NCI-H82 treated with DMSO at 0.1 percent for 48 hours (cell line): ENCODE measurements around the gene PRELID1.
A peak's percentile ranks its signal among the peaks of the same experiment; 100 is the strongest.

Experiments used
- DNase-seq: peaks from one replicate; lab custom pipeline; 2025; ENCODE audit not compliant: unreplicated experiment; lab: John Stamatoyannopoulos, UW

Gene PRELID1

DNA sequence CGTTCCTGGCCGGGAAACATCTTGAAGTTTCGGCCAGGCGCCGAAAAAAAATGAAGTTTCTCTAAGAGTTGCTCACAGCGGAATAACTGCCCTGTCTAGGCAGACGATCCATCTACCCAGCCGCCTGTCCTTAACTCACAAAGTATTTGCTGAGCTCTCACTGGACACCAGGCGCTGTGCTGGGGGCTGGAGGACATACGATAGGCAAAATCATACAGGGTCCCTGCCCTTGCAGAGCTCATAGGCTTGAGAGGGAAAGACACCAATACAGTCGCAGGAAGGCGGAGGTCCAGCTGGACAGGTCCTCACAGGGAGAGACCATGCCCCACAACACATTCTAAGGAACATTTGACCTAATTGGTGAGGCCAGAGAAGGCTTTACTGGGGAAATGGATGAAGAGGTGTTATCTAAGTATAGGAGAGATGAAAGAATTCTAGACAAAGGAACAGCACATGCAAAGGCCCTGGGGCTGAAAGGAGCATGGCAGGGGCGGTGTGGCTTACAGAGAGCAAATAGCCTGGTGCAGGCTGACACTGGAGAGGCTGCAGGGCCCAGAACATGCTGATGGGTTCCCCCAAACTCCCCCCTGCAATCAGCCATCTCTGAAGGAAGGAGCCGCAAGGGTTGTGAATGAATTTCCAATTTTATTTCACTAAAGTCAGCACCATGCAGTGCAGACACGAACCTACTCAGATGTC, 10.1 kb downstream of the PRELID1 start:
- DNase-seq, result no peak

DNA sequence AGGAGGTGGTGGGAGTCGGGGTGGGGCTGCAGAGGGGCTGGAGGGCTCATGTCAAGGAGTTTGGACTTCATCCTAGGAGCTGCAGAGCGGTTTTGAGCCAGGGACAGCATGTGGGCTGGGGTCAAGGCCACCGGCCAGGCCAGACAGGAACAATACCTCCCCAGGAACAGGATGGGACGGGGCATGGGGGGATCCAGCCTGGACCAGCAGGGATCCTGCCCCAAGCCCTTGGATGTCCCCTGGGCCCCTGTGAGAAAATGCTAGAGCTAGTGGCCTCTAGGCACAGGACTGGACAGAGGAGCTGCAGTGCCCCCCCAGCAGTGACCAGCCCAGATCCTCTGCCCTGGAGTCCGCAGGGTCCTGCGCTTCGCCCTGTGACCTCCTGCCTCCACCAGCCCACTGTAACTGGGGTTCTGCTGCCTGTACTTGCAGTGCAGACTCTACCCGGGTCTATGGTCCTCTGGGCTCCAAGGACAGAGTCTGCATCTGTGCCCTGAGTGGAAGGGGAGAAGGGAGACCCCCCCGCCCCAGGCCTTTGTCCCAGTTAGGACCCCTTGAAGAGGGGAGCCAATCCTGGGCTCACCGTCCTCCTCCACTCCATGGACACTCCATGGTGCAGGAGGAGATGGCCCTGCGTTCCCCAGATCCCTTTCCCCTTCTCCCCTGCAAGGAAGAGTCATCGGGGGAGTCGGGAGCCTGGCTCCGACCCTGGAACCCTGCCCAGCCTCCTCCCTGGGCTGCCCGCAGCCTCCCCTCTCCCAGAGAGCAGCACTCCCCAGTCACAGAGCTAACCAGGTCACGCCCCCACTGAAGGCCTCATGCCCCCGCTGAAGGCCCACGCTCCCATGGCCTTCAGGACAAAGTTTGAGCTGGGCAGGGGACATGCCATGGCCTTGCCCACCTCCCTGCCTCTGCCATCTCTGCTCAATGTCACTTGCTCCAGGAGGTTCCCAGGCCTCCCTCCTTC, 11.1 kb downstream of the PRELID1 start:
- DNase-seq, result no peak

DNA sequence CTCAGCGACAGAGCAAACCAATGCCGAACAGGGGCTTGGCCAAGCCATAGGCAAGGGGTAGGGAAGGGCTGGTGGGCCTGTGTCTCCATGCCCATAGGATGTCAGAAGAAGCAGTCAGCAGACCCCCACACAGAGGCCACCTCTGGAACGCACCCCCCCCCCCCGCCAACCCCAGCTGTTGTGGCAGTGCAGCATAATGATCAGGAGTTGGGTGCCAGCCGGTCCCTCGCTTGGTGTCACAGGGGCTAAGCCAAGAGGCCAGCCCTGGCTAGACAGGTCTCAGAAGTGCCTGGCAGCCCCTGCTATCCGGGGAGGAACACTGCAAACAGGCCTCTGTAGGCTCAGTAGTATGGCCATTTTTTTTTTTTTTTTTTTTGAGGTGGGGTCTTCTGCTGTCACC, 11.8 kb downstream of the PRELID1 start:
- DNase-seq, result no peak

DNA sequence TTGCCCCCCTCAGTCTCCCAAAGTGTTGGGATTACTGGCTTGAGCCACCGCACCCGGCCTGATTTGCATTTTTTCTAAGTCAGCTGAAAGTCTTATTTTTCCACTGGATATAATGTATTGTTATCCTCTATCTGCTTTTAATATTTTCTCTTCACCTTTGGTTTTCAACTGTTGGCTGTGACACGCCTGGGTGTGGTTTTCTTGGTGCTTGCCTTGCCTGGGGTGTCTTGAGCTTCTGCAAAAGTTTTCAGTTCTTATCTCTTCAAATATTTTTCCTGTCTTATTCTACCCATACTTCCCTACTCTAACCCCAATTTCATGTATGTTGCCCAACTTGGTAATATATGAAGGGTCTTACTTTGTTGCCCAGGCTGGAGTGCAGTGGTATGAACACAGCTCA, 12.4 kb downstream of the PRELID1 start:
- DNase-seq, result no peak

DNA sequence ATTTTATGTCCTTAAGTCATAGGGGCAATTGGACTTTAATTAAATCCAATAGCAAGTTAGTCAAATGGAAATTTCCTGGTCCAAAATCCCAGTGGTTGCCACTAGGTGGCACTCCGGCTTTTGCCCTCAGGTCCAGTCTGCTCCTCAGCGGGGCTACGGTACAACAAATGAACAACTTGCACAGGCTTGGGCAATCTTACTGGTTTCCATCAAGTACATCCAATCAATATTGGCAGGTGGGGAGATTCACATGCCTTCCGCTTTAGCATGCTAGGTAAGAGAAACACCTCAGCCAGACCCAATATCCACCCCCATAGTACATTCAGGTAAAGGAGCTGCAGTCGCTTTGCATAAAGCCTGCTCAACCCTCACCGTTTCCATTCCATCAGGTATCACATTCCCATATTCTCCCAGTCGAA, 14.4 kb downstream of the PRELID1 start:
- peak; percentile 31 for DNase-seq

DNA sequence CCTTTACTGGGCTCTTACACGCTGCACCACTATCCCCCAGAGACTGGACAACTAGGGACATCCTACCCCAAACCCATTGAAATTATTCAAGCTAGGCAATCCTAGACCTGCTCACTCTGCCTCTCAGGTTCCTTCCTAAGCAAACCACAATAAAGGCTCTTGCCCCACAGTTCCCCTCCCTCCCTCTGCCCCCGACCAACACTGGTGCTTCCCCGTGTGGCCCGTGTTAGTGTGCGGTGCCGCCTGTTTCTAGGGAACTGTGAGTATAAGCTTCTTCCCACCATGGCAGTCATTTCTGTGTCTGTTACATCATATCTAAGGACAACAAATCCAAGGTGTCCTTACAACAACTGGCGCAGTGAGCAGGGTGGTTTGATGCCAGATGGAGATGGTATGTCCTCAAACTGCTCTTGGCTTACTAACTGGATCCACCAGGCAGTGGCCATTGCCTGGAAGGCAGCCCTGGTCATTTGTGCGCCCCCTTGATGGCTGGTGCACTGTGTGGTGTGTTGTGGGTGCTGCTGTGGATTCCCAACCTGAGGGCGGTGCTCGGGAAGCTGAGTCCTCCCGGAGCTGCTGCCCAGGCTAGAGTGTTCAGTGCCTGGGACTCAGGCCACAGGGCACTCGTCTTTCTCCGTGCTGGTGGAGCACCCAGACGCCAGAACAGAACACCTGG, 16.5 kb downstream of the PRELID1 start:
- no peak for DNase-seq

DNA sequence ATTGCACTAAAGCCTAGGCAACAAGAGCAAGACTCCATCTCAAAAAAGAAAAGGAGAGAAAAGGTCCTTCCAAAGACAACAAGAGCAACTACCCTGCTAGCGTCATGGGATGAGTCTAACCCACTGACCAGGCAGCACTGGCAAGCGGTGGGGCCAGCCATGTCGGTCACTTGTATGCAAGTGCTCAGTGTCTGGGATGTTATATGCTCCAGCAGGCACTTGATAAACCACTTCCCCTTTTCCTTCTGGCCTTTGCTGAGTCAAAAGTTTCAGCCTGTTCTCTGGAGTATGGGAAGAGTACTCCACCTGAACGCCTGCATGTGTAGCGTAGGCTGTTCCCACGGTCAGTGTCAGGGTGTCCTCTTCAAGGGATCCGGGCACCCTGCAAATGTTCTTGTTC, 17.3 kb downstream of the PRELID1 start:
- no peak for DNase-seq

DNA sequence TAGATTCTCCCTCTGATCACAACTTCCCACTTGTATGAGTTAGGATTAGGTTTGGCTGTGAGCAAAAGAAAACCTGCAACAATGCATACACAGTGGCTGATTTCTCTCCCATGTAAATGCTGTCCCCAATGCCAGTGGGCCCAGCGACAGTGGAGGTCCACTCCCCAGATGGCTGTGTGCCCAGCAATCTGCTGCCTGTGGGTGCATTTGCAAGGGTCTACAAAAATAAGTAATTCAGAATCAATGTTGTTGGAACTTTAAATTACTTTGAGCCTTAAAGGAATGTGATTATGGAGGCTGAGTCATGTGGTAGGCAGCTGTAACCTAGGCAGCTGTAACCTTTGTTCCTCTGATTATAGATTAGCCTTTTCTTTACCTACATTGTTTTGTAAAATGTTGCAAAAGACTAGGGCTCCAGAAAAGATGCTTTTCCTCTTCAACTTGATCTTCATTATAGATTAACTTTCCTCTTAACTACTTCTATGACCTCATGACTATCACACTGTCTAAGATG, 22.3 kb downstream of the PRELID1 start:
- no peak for DNase-seq

DNA sequence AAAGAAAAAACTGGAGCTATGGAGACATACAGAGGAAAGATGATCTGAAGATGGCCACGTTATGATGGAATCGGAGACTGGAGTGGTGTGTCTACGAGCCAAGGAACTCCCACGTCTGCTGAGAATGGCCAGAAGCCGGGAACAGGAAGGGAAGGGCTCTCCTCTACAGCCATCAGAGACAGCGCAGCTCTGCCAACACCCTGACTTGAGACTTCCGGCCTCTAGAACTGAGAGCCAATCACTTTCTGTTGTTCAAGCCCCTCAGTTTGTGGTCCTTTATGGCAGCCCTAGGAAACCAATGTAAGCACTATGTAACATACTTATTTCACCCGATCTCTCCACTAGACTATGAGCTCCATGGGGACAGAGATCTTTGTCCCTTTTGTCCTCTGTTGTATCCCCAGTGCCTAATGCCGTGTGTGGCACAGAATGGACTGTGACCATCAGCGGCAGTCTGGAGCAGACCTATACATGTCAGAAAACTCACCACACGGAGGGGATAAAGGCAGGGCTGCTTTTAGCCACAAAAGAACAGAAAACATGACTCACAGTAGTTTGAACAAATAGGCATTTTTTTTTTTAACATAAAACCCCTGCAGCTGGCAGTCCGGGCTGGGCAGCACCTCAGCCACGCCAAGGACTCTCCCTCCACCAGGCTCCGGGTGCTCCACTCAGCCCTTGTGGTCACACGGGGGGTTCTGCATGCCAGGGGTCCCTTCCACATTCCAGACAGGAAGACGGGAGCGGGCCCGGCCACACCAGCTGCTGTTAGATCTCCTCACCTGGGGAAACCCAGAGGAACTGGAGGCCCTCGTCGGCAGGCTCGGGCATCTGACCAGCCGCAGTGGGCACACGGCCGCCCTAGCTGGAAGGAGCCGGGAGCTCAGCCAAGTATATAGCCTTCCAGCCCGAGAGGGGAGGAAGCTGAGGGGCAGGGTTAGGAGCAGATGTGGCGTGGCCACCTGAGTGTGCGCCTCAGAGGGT, 24.2 kb downstream of the PRELID1 start:
- DNase-seq, result no peak

DNA sequence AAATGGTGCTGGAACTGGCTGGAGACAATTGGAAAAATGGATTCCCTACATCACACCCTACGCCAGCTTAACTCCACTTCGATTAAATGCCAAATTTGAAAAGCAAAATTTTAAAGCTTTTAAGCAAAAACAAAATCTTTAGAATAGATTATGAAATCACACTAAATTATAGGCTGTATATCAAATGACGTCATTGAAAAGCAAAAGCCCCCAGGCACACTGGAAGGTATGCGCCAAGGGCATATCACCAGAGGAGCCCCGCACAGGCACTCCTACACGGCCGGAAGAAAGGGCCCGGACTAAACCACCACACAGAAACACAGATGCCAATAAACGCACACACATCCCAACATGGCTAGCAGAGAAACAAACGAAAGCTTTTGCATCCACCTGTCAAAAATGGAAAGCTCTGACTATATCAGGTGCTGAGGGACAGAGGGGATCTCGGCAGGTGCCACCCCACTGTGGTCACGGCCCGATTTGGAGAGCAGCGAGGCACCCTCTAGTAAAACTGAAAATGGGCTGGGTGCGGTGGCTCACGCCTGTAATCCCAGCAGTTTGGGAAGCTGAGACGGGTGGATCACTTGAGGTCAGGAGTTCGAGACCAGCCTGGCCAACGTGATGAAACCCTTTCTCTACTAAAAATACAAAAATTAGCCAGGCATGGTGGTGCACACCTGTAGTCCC, 25.1 kb downstream of the PRELID1 start:
- DNase-seq, result no peak

DNA sequence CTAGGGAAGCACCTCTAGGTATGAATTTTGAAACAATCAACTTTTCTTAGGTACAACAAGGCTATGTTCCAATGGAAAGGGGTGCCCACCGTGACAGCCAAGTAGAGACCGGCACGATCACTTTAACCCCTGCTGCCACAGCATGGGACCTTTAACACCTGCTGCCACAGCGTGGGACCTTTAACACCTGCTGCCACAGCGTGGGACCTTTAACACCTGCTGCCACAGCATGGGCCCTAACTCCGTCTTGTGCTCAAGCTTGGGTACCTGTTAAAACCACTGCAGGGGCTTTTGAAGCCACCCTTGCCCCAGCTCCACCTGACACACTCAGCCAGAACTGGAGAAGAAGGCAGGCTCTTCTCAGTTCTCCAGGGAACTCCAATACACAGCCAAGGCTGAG, 26.3 kb downstream of the PRELID1 start:
- DNase-seq, result no peak

DNA sequence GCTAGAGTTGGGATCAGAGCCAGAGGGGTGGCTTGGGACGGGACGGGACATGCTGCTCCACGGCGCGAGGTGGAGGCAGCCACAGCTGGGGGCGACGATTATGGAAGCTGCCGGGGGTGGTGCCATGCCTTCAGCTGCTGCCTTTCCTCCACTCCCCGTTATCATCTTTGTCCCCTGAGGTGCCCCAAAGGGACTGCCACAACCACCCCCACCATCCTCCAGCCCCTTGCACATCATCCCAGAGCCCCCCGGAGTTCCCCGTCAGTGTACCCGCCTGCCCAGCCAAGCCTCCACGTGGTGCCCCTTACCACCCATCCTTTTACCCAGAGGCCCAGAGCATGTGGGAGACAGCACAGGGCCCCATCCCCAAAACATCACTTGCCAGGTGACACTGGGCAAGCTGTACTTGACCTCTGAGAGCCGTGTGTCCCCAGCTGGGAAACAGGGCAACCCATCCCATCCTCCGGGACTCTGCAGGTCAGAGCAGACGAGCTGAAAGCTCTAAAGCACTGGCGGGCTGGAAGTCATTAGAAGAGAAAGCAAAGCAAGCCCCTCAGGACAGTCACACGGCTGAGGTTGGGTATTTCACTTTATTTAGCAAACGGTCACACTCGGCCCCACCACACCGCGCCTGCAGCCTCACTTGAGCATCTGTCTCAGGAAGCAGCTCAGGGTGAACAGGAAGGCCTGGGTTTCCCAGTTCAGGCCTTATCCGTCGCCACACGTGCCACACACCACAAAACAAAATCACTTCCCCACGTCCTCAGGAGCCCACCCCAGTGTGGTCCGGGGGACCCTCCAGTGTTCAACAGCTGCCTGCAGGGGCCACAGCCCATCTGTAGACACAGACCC, 27.6 kb downstream of the PRELID1 start:
- no peak for DNase-seq

DNA sequence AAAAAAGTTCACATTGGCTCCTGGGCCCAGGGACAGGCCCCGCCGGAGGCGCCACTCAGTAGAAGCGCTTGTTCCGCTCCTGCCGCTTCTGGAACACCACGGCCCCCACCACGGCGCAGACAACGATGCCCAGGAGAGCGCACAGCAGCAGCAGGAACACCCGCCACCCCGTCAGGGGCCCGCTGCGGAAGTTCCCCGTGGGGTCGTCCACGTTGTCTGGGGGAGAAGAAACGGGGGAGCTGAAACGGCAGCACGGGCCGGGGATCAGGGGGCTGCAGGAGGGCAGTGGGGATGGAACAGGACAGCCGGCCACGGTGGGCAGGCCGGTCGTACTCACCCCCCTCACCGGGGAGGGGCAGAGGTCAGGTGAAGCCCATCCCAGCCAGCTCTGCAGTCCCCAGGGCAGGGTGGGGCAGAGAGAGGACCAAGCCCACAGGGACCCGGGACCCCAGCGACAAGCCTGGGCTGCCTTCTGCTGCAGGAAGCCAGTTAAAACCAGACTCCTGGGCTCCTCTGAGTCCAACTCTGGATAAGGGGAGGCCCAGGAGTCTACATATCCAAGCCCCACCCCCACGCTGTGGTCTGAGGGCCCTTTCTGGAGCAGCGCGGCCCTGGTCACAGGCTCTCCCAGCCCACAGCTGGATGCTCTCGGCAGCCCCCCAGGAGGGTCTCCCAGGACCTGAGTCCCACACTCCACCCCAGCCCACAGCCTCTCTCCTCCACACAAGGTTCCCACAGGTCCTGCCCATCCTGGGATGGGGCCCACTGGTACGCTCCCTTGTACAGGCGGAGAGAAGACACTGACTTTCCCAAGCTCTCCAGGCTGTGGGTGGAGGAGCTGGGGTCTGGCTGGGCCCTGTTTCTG, 28.7 kb downstream of the PRELID1 start:
- DNase-seq, result no peak

DNA sequence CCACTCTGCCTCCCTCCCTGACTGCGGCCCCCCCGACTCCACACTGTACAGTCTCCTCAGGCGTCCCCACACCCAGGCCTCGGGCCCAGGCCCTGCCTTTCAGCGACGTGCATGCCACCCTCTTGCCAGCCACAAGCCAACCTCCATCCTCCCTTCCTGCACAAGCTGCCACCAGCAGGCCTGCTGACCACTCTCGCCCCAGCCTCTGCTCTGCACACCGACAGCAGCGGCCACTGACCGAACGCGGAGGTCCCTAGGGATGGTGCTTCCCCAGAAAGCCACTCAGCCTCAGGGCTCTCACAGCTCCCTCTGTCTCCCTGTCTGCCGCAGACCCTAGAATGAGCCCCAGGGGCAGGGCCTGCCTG, 29.3 kb downstream of the PRELID1 start:
- no peak for DNase-seq

DNA sequence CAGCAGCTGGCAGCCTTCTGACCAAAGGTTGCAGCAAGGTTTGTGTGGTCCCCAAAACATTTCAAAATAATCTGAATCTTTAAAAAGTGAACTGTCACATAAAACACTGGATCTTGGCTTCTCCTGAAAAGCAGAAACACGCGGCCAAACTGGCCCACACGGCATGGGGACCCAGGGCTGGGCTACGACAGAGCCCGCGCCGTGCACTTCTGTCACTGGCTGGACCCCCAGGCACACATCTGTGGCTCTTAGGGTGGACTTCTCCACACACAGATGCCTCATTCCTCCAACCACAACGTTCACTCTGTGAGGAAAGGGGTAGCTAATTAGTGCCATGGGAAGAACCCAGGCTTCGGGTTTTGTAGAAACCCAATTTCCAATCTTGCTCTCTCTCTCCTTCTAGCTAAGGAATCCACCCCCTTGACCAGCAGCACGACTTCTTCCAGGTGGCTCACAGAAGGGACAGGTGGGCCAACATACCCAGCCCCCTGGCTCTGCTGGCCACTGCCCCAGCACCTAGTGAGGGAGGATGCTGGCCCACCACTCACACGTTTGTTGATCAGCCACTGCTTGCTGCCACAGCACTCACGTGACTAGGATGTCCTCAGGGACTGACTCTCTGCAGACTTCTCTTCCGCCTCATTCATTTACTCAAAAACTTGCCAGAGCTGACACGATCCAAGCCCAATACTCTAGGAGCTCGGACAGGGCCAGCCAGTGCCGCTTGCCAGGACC, 30.0 kb downstream of the PRELID1 start:
- no peak for DNase-seq

DNA sequence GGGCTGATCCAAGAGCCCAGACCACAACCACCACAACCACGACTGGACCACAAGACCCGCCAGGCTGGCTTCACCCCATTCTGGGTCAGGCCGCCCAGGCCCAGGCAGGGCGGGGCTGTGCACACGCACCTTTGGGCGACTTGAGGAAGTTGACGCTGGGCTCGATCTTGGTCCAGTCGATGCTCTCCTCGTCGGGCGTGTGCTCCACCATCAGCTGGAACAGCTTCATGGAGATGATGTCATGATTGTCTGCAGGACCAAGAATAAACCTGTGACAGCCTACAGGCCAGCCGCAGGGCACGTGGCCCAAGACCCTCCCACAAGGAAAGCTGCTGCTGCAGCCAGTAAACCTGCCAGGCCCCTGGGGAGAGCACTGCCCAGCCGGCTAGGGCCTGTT, 30.6 kb downstream of the PRELID1 start:
- DNase-seq, result no peak
